NCI-H187 (cell line): ENCODE results near the gene COX6A1.
A peak's percentile ranks its signal among the peaks of the same experiment; 100 is the strongest.
"Not testable (repeated sequence)": the region's sequence is repeated elsewhere in the genome, so short reads cannot be mapped to it uniquely, and the experiment has no call there.

Experiments used
- DNase-seq, 2 experiments: peaks; one replicate each; lab custom pipeline; 2025; lab: John Stamatoyannopoulos, UW

The COX6A1 gene

DNA sequence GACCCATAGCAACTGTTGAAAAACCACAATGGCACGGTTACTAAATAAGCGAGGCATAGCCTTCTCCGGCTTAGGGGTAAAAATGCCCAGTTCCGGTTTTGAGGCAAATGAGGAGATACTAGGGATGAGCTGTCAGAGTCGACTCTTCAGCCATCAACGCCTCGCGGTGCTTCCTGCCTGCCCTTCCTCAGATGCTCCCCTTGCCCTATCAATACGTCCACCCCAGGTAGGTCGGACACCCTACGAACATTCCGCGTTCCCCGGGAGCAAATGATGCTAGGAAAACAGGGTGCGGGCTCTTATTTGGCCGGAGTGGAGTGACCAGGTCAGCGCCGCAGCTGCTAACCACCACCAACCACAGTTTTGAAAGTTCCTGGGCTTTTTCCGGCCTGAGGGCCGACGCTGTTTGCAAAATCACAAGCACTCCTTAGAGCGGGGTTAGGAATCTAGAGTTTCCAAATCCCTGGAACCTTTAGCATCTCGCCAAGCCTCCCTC is 30.5 kb downstream of the COX6A1 start:
- no peak for DNase-seq

GRCh38 chr12:120468821-120469449 is 31.0 kb downstream of the COX6A1 start:
- no peak for DNase-seq

- peak; percentile 88 to 94 for DNase-seq
Measured at GRCh38 chr12:120469450-120470149, 31.7 kb downstream of the COX6A1 start, which contains the start of gene SRSF9. SRSF9 (minus strand) TSS chr12:120469748; CDS start chr12:120469609, 139 bp downstream.

DNA sequence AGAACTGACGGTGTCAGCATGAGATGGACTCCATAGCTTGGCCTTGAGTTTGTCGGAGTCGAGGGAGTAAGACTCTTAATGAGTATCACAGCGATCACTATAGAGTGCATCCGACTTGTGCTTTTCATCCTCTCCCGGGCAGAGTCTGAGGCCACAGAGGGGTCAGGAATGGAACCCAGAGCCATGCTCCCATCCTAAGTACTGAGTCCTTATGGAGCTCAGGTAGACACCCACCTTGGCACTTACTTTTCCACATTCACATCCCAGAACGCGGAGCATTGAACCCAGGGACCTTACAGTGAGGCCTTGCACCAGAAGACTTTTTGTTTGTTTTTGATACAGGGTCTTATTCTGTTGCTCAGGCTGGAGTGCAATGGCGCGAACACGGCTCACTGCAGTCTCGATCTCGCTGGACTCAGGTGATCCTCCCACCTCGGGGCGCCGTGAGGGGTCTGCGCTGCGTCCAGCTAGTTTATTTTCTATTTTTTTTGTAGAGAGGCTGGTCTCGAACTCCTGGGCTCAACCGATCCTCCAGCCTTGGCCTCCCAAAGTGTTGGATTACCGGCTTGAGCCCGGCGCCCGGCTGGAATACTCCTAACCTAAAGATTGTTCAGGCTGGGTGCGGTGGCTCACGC is 32.4 kb downstream of the COX6A1 start:
- DNase-seq = no peak

DNA sequence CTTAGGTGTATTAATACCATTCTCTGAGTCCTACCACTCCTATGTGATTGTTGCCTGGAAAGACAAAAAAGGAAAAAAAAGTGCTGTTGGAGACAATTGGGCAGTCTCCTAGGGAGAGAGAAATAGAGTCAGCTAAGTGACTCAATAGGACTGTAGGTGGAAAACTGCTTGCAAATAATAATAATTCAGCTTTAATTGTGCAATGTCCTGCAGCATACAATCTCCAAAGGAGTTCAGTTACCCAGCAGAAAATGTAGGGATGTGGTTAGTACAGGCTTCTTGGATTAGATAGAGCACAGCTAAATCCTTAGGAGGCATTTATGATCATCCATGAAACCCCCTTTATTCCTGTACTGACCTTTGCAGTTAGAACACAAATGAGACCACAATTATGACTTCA is 34.6 kb downstream of the COX6A1 start:
- no peak for DNase-seq

- no peak for DNase-seq
Measured at GRCh38 chr12:120473807-120474615, 36.1 kb downstream of the COX6A1 start.

- no peak for DNase-seq
Measured at GRCh38 chr12:120474616-120474960, 36.7 kb downstream of the COX6A1 start.

- DNase-seq = no peak
Measured at GRCh38 chr12:120475643-120476042, 37.7 kb downstream of the COX6A1 start.

- DNase-seq = no peak
Measured at GRCh38 chr12:120479458-120479857, 41.5 kb downstream of the COX6A1 start.

GRCh38 chr12:120480211-120480610 is 42.3 kb downstream of the COX6A1 start:
- DNase-seq = no peak

DNA sequence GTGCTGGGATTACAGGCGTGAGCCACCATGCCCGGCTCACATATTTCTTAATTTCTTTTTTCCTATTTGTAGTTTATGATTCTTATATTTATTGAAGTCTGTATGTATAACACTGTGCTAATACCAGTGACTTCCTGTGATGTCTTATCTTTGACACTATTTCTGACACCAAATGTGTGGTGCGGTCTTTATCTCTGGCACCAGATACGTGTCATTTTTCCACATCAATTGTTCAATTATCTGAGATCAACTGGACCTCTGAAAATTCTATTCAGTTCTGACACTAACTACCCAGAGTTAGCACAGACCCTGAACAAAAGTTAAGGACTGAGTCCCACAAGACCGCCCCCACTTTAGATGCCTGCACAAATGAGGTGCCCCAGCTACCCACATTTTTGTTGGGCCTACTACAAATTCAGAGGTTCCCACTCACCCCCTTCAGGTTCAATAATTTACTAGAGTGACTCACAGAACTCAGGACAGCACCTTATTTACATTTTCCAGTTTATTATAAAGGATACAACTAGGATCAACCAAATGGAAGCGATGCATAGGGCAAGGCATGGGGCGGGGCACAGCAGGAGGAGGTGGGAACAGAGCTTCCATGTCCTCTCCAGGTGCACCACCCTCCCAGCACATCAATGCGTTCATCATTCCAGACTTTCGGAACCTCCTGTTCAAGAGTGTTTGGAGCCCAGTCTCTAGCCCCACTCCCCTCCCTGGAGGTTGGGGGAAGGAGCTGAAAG is 43.3 kb downstream of the COX6A1 start:
- no peak for DNase-seq

DNA sequence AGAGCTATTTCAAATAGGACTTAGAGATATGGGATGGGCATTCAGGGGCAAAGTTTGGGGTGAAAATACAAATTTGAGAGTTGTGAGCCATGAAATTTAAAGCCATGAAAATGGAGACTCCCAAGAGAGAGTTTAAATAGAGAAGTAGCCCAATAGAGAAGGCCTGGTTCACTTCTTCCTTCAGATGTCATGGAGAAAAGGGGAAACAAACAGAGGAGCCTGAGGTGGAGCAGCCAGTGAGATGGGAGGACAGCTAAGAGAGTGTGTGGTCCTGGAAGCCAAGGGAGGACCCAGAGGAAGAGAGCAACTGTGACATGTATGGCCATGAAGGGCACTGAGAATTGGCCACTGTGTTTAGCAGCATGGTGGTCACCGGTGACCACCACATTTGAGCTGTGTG is 45.7 kb downstream of the COX6A1 start:
- DNase-seq = no peak

DNA sequence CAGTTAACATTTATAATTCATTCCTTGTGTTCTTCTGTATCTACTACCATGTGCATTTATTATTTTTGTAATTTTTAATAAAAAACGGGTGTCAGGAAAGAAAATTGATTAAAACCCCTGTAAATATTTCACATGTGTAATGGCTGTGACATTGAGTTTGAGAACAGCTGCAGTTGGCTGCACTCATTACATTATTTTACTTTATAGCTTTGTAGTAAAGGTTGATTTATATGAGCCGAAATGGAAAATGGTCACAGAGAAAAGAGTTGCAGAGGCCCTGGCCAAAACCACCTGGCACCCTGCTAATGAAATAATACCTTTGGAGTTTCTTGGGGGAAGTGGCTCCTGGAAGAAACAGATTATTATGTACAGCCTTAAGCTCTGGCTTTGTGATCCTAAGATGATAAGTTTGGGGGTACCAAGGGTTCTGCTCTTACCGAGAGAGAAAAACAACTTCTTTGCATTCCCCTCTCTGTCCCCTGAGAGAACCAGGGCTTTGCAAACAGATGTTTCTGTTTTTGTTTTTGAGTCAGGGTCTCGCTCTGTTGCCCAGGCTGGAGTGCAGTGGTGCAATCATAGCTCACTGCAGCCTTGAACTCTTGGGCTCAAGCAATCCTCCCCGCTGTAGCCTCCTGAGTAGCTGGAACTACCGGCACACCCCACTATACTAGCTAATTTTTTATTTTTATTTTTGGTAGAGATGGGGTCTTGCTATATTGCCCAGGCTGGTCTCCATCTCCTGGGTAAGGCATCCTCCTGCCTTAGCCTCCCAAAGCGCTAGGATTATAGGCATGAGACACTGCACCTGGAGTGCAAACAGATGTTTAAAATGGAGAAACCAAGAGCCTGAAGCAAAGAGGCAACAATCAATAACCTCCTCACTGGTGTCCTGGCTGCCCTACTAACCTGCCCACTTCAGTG is 48.3 kb downstream of the COX6A1 start:
- no peak for DNase-seq

DNA sequence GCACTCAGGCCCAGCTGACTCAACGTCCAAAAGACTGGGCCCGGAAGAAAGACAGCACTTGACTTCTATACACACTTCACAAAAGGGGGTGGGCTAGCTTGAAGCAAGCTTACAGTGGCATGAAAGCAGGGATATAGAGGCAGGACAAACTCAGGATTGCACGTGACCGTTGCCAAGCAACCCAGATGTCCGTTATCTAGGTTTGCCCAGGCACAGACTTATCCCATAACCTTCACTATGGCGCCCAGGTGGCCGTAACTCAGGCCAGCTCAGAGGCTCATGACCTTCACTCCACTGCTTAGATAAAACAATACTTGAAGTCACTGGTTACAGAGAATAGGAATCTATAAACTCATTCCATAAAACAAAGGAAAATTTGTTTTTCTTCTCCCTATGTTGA is 49.6 kb downstream of the COX6A1 start:
- DNase-seq = not testable (repeated sequence)

DNA sequence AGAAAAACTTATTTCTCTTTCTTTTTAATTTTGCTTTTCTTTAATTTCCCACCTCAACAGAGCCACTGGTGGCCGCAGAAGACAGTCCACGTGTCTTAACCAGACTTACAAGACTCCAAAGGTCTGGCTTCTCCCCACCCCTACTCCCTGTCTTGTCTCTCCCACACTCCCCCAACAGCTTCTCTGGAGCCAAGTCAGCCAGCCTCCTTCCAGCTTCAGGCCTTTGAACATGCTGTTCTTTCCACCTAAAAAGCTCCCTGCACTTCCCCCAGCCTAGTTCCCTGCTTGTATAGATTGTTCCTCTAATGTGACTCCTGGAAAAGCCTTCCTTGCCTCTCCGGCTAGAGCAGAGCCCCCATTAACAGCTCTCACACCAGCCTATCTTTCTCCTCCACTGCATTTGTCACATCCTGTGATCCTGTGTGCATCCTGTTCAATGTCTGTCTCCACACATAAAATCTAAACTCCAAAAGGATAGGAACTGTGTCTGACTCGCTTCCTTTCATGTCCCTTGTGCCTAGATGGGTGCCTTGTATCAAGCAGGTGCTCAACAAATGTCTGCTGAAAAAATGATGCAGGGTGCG is 50.2 kb downstream of the COX6A1 start:
- DNase-seq = no peak

GRCh38 chr12:120489018-120489417 is 51.1 kb downstream of the COX6A1 start:
- no peak for DNase-seq

GRCh38 chr12:120490325-120490724 is 52.4 kb downstream of the COX6A1 start:
- DNase-seq = no peak
